Measurements from ENCODE around the gene GATB.

GRCh38 chr4:151626751-151627150, 134.1 kb downstream of the GATB start:
- no peak for TF ChIP-seq CTCF (IDR thresholded peaks at IDR 0.05; ENCODE audit: insufficient read depth, low read length)
- no peak for TF ChIP-seq POLR2AphosphoS5 (IDR thresholded peaks at IDR 0.05; ENCODE audit: low read depth)
- TF ChIP-seq SPI1 (IDR thresholded peaks at IDR 0.05; ENCODE audit: borderline replicate concordance, low read depth): no peak
- TF ChIP-seq REST (IDR thresholded peaks at IDR 0.05; ENCODE audit: insufficient replicate concordance, low read depth): no peak

All from HL-60 (cell line).